Measurements from ENCODE around the gene EIF4EBP3.

DNA sequence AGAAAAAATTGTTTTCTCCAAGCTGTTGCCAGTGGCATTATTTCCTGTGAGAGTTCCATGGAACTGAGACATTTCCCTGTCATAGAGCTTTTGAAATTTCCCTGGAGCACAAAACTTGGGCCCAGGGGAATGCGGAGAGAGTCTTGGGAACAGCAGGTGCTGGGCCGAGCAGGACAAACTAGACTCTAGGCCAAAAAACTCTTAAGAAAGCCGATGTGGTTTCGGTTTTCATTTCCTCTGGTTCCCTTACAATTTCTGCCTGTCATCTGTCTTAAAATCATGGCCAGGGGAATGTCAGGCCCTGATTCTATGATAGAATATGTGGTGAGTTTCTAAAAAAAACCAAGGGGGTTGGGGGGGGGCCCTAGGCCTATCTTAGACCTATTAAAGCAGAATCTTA, 21.7 kb downstream of the EIF4EBP3 start:
- TF ChIP-seq EZH2phosphoT487 (IDR thresholded peaks at IDR 0.05; ENCODE audit: insufficient read depth, low read depth): no peak
- TF ChIP-seq EZH2 (IDR thresholded peaks at IDR 0.05; ENCODE audit: insufficient read depth, poor library complexity, severe bottlenecking): no peak

All from GM23248 (cell line).